ENCODE results near the gene GNB1L. TPM values are rescaled to one million over a fixed set of nuclear protein-coding genes. Genes with fewer than 3 reads are reported as not detected.

The GNB1L gene
- total RNA-seq, 1 donor from 2014 or later, result 7.8 TPM

- Histone ChIP-seq H3K36me3 (no peaks in the 10 kb centered on the region), H3K27me3 (no peaks in the 10 kb centered on the region), H3K27ac (no peak overlapping the region), H3K4me1 (peaks cover 31% of the 10 kb centered on the region), H3K9me3 (no peaks in the 10 kb centered on the region), H3K4me3 (no peak overlapping the region)
- DNase-seq (no peak), ATAC-seq (no peak)
- intact Hi-C loops (cut with DNase I), result no loop called here
- TF ChIP-seq CTCF (IDR thresholded peaks at IDR 0.05), result no peak
These were observed 12.1 kb downstream of the GNB1L start for GRCh38 chr22:19842393-19843106.

- no peaks in the 10 kb centered on the region for H3K36me3 ChIP-seq
- H3K27ac ChIP-seq, result no peak overlapping the region
- intact Hi-C loops (cut with DNase I), result no loop called here
- no peak for ATAC-seq
- H3K27me3 ChIP-seq, result no peaks in the 10 kb centered on the region
- no peak overlapping the region for H3K4me3 ChIP-seq
- TF ChIP-seq CTCF (IDR thresholded peaks at IDR 0.05), result no peak
- no peak for DNase-seq
- H3K9me3 ChIP-seq, result no peaks in the 10 kb centered on the region
- H3K4me1 ChIP-seq, result peaks cover 31% of the 10 kb centered on the region
These were observed 12.9 kb downstream of the GNB1L start for GRCh38 chr22:19841641-19842392.

- ATAC-seq, result no peak
- no peak for DNase-seq
- intact Hi-C loops (cut with DNase I), result no loop called here
- no peak overlapping the region for H3K27ac ChIP-seq
- no peaks in the 10 kb centered on the region for H3K9me3 ChIP-seq
- no peak for TF ChIP-seq CTCF (IDR thresholded peaks at IDR 0.05)
- peaks cover 31% of the 10 kb centered on the region for H3K4me1 ChIP-seq
- H3K4me3 ChIP-seq, result no peak overlapping the region
- no peaks in the 10 kb centered on the region for H3K36me3 ChIP-seq
- H3K27me3 ChIP-seq, result no peaks in the 10 kb centered on the region
These were observed 13.6 kb downstream of the GNB1L start for GRCh38 chr22:19840955-19841640.

- no peaks in the 10 kb centered on the region for H3K36me3 ChIP-seq
- no peak for TF ChIP-seq CTCF (IDR thresholded peaks at IDR 0.05)
- H3K27me3 ChIP-seq, result no peaks in the 10 kb centered on the region
- DNase-seq (no peak), ATAC-seq (peak; percentile 38)
- H3K9me3 ChIP-seq, result no peaks in the 10 kb centered on the region
- H3K4me3 ChIP-seq, result no peak overlapping the region
- peaks cover 25% of the 10 kb centered on the region for H3K4me1 ChIP-seq
- H3K27ac ChIP-seq, result no peak overlapping the region
- intact Hi-C loops (cut with DNase I), result no loop called here
These were observed 14.6 kb downstream of the GNB1L start for GRCh38 chr22:19840059-19840458.

- Histone ChIP-seq H3K27me3 (no peaks in the 10 kb centered on the region), H3K36me3 (no peaks in the 10 kb centered on the region), H3K4me1 (peaks cover 3% of the 10 kb centered on the region), H3K27ac (no peak overlapping the region), H3K9me3 (no peaks in the 10 kb centered on the region), H3K4me3 (no peak overlapping the region)
- intact Hi-C loops (cut with DNase I), result no loop called here
- DNase-seq (no peak), ATAC-seq (no peak)
- TF ChIP-seq CTCF (IDR thresholded peaks at IDR 0.05), result no peak
These were observed 16.8 kb downstream of the GNB1L start for GRCh38 chr22:19837915-19838314.

All from upper lobe of right lung (tissue), 1 donor.